WTC11 (cell line): Measurements from ENCODE around the gene RXRA.

Source experiments
- NR2C2 ChIP-seq: sonication (generic); formaldehyde crosslinking; IDR thresholded peaks from 2 replicates; pipeline ENCODE4 v1.8.0; 2022; ENCODE audit warnings: mild to moderate bottlenecking, missing genetic modification reagents
- SP1 ChIP-seq: sonication (generic); formaldehyde crosslinking; conservative IDR thresholded peaks from 2 replicates; pipeline ENCODE4 v1.8.1; 2022; ENCODE audit warnings: missing genetic modification reagents
- TEAD4 ChIP-seq: sonication (generic); formaldehyde crosslinking; IDR thresholded peaks from 2 replicates; pipeline ENCODE4 v1.8.0; 2022; ENCODE audit warnings: mild to moderate bottlenecking, missing genetic modification reagents
- TF ChIP-seq, protein P1 (sequence below): fragments of 200-600 bp; IDR thresholded peaks from 2 replicates; pipeline ENCODE4 v1.8.0; 2022; ENCODE audit warnings: antibody characterized with exemption
- TF ChIP-seq, protein P2 (sequence below): sonication (generic); formaldehyde crosslinking; IDR thresholded peaks from 2 replicates; pipeline ENCODE4 v1.8.1; 2022; ENCODE audit warnings: missing genetic modification reagents, borderline replicate concordance
- TF ChIP-seq, protein P3 (sequence below): sonication (generic); formaldehyde crosslinking; IDR thresholded peaks from 2 replicates; pipeline ENCODE4 v1.8.0; 2023; ENCODE audit warnings: mild to moderate bottlenecking, missing genetic modification reagents
- TF ChIP-seq, protein P4 (sequence below): sonication (generic); formaldehyde crosslinking; conservative IDR thresholded peaks from 2 replicates; pipeline ENCODE4 v1.8.1; 2022; ENCODE audit warnings: mild to moderate bottlenecking, missing genetic modification reagents
- TF ChIP-seq, protein P5 (sequence below): sonication (generic); formaldehyde crosslinking; IDR thresholded peaks from 2 replicates; pipeline ENCODE4 v1.8.0; 2022; ENCODE audit warnings: mild to moderate bottlenecking, missing genetic modification reagents
- TF ChIP-seq, protein P6 (sequence below): sonication (generic); formaldehyde crosslinking; IDR thresholded peaks from 2 replicates; pipeline ENCODE4 v1.8.1; 2022; ENCODE audit warnings: low read depth, missing genetic modification reagents, borderline replicate concordance

DNA sequence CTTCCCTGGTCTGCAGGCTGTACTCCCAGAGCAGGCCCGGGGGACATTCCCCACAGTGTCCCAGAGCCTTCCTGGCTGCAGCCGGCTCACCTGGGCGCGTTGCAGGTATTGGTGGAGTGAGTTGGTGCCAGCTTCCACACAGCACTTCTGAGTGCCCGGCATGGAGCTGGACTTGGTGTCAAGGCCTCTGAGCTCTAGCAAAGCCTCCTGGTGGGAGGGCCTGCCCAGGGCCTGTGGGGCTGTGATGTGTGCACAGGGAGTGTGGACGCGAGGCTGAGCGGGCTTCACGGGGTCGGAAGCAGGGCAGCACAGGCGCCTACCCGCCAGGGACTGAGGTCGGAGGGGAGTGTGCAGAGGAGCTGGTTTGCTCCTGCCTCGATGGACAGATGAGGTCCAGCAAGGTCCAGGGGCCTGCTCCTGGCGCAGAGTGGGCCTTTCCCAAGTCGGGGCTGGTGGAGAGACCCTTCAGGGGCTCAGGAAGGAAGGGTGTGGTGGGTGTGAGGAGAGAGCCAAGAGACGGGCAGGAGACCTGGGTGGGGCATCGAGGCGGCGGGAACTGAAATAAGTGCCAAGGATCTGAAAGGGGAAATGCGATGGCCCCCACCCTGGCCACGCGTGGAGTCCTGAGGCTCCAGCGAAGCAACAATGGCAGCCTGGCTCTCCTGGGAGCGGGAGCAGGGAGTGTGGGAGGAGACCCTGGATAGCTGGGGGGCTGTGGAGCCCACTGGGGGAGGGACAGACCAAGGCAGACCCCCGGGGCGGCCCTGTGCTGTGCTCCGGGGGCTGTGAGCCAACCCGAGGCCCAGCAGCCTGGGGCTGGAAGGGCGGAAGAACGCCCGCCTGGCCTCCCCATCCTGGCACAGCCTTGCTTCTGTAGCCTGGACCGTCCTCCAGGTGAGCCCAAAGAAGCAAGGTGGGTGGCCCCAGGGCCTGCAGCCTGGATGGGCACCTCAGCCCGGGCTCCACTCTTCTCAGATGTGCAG lies 78.4 kb downstream of the RXRA start:
- TF ChIP-seq, protein P1, sequence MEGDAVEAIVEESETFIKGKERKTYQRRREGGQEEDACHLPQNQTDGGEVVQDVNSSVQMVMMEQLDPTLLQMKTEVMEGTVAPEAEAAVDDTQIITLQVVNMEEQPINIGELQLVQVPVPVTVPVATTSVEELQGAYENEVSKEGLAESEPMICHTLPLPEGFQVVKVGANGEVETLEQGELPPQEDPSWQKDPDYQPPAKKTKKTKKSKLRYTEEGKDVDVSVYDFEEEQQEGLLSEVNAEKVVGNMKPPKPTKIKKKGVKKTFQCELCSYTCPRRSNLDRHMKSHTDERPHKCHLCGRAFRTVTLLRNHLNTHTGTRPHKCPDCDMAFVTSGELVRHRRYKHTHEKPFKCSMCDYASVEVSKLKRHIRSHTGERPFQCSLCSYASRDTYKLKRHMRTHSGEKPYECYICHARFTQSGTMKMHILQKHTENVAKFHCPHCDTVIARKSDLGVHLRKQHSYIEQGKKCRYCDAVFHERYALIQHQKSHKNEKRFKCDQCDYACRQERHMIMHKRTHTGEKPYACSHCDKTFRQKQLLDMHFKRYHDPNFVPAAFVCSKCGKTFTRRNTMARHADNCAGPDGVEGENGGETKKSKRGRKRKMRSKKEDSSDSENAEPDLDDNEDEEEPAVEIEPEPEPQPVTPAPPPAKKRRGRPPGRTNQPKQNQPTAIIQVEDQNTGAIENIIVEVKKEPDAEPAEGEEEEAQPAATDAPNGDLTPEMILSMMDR: no peak
- TF ChIP-seq NR2C2 (CRISPR knock-in tag): no peak
- TF ChIP-seq, protein P2, sequence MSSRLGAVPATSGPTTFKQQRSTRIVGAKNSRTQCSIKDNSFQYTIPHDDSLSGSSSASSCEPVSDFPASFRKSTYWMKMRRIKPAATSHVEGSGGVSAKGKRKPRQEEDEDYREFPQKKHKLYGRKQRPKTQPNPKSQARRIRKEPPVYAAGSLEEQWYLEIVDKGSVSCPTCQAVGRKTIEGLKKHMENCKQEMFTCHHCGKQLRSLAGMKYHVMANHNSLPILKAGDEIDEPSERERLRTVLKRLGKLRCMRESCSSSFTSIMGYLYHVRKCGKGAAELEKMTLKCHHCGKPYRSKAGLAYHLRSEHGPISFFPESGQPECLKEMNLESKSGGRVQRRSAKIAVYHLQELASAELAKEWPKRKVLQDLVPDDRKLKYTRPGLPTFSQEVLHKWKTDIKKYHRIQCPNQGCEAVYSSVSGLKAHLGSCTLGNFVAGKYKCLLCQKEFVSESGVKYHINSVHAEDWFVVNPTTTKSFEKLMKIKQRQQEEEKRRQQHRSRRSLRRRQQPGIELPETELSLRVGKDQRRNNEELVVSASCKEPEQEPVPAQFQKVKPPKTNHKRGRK: no peak
- no peak for TF ChIP-seq SP1
- TF ChIP-seq, protein P3, sequence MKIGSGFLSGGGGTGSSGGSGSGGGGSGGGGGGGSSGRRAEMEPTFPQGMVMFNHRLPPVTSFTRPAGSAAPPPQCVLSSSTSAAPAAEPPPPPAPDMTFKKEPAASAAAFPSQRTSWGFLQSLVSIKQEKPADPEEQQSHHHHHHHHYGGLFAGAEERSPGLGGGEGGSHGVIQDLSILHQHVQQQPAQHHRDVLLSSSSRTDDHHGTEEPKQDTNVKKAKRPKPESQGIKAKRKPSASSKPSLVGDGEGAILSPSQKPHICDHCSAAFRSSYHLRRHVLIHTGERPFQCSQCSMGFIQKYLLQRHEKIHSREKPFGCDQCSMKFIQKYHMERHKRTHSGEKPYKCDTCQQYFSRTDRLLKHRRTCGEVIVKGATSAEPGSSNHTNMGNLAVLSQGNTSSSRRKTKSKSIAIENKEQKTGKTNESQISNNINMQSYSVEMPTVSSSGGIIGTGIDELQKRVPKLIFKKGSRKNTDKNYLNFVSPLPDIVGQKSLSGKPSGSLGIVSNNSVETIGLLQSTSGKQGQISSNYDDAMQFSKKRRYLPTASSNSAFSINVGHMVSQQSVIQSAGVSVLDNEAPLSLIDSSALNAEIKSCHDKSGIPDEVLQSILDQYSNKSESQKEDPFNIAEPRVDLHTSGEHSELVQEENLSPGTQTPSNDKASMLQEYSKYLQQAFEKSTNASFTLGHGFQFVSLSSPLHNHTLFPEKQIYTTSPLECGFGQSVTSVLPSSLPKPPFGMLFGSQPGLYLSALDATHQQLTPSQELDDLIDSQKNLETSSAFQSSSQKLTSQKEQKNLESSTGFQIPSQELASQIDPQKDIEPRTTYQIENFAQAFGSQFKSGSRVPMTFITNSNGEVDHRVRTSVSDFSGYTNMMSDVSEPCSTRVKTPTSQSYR: no peak
- TF ChIP-seq, protein P4, sequence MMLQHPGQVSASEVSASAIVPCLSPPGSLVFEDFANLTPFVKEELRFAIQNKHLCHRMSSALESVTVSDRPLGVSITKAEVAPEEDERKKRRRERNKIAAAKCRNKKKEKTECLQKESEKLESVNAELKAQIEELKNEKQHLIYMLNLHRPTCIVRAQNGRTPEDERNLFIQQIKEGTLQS (CRISPR knock-in tag): no peak
- no peak for TF ChIP-seq TEAD4 (CRISPR knock-in tag)
- TF ChIP-seq, protein P5, sequence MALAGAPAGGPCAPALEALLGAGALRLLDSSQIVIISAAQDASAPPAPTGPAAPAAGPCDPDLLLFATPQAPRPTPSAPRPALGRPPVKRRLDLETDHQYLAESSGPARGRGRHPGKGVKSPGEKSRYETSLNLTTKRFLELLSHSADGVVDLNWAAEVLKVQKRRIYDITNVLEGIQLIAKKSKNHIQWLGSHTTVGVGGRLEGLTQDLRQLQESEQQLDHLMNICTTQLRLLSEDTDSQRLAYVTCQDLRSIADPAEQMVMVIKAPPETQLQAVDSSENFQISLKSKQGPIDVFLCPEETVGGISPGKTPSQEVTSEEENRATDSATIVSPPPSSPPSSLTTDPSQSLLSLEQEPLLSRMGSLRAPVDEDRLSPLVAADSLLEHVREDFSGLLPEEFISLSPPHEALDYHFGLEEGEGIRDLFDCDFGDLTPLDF (CRISPR knock-in tag): no peak
- TF ChIP-seq, protein P6, sequence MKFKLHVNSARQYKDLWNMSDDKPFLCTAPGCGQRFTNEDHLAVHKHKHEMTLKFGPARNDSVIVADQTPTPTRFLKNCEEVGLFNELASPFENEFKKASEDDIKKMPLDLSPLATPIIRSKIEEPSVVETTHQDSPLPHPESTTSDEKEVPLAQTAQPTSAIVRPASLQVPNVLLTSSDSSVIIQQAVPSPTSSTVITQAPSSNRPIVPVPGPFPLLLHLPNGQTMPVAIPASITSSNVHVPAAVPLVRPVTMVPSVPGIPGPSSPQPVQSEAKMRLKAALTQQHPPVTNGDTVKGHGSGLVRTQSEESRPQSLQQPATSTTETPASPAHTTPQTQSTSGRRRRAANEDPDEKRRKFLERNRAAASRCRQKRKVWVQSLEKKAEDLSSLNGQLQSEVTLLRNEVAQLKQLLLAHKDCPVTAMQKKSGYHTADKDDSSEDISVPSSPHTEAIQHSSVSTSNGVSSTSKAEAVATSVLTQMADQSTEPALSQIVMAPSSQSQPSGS (CRISPR knock-in tag): no peak
